Spinal cord (tissue), 10 donors: Measurements from ENCODE around the gene HDAC4. TPM values are rescaled to one million over a fixed set of nuclear protein-coding genes. Genes with fewer than 3 reads are reported as not detected.
A peak's percentile ranks its signal among the peaks of the same experiment; 100 is the strongest.

Source experiments
- DNase-seq, 6 donors: peaks; one replicate each; pipeline versions ENCODE4 v3.0.0 to v3.0.0-alpha.2; 2013 to 2015; ENCODE audit warnings: low spot score in 6 of 6, low read depth in 4 of 6
- H3K27ac ChIP-seq: one replicate; pipeline ENCODE4 v1.5.1; 2013; ENCODE audit warnings: low read depth, low read length, control low read depth
- H3K27me3 ChIP-seq: one replicate; pipeline ENCODE4 v1.6.1; 2013; ENCODE audit warnings: low read length; ENCODE audit not compliant: control insufficient read depth, insufficient read depth
- H3K36me3 ChIP-seq: one replicate; pipeline ENCODE4 v1.6.1; 2013; ENCODE audit warnings: low read length; ENCODE audit not compliant: control insufficient read depth, insufficient read depth
- H3K4me1 ChIP-seq: one replicate; pipeline ENCODE4 v1.6.1; 2013; ENCODE audit warnings: low read length; ENCODE audit not compliant: control insufficient read depth, insufficient read depth
- H3K4me3 ChIP-seq: one replicate; pipeline ENCODE4 v1.5.1; 2013; ENCODE audit warnings: low read depth, low read length, control low read depth
- H3K9me3 ChIP-seq: one replicate; pipeline ENCODE4 v1.6.1; 2013; ENCODE audit warnings: low read length; ENCODE audit not compliant: control insufficient read depth, insufficient read depth
- WGBS: methylation state at CpG from one replicate; pipeline ENCODE4 v1.1.5; 2013; ENCODE audit warnings: missing lambda C conversion rate; ENCODE audit not compliant: insufficient coverage; 5-methylcytosine and 5-hydroxymethylcytosine counted together
- polyA plus RNA-seq, 2 donors: library from polyadenylated mRNA; unstranded; fragments of 120-200 nt; gene quantifications; one replicate each; pipeline ENCODE4 v1.2.1, GENCODE V29; 2013; ENCODE audit not compliant: insufficient read length in 2 of 2
- total RNA-seq, 2 donors: library from RNA; depleted of rRNA in 1 of 2; stranded (reverse); fragments of 120-200 nt in 1 of 2; fragments of >200 nt in 1 of 2; gene quantifications; one replicate each; pipeline versions ENCODE4 v1.2.3 to v1.2.4, GENCODE V29; 2013 to 2014
- donor health status: healthy.

HDAC4 gene
- total and polyA plus RNA-seq, 4 donors, result 20.7 to 35.3 (median 25.4) TPM

- peaks cover 69% of the 10 kb centered on the region for H3K4me1 ChIP-seq
- H3K27me3 ChIP-seq, result no peaks in the 10 kb centered on the region
- H3K36me3 ChIP-seq, result peaks cover 18% of the 10 kb centered on the region
- H3K27ac ChIP-seq, result no peak overlapping the region
- H3K9me3 ChIP-seq, result no peaks in the 10 kb centered on the region
- DNase-seq, result no peak
- H3K4me3 ChIP-seq, result no peak overlapping the region
- 85% methylated on average over 13 of the region's 20 CpGs for WGBS
These were observed 121.1 kb downstream of the HDAC4 start for GRCh38 chr2:239279508-239280295.

- Histone ChIP-seq H3K4me3 (no peak overlapping the region), H3K4me1 (peaks cover 69% of the 10 kb centered on the region), H3K27ac (no peak overlapping the region), H3K36me3 (peaks cover 13% of the 10 kb centered on the region), H3K9me3 (no peaks in the 10 kb centered on the region), H3K27me3 (no peaks in the 10 kb centered on the region)
- WGBS, result 73% methylated on average over 3 of the region's 4 CpGs
- no peak for DNase-seq
These were observed 121.9 kb downstream of the HDAC4 start for GRCh38 chr2:239278941-239279365.

- H3K27ac ChIP-seq, result no peak overlapping the region
- no peak for DNase-seq
These were observed 122.5 kb downstream of the HDAC4 start for GRCh38 chr2:239278361-239278760.

GRCh38 chr2:239277401-239278085, 123.3 kb downstream of the HDAC4 start:
- peaks cover 5% of the 10 kb centered on the region for H3K36me3 ChIP-seq
- H3K4me1 ChIP-seq, result peaks cover 77% of the 10 kb centered on the region
- no peaks in the 10 kb centered on the region for H3K9me3 ChIP-seq
- no peak for DNase-seq
- WGBS, result 95% methylated on average over 23 of the region's 27 CpGs
- no peaks in the 10 kb centered on the region for H3K27me3 ChIP-seq
- no peak overlapping the region for H3K4me3 ChIP-seq
- H3K27ac ChIP-seq, result peak overlapping the region; percentile 79

More at GRCh38 chr2:239278361-239278760, 122.5 kb downstream of the HDAC4 start:
- Histone ChIP-seq H3K27me3 (no peaks in the 10 kb centered on the region), H3K4me3 (no peak overlapping the region), H3K36me3 (peaks cover 7% of the 10 kb centered on the region), H3K4me1 (peaks cover 69% of the 10 kb centered on the region), H3K9me3 (no peaks in the 10 kb centered on the region)
- WGBS, result 73% methylated on average over 7 of the region's 7 CpGs

- Histone ChIP-seq H3K27ac (peak overlapping the region; percentile 79), H3K4me1 (peaks cover 80% of the 10 kb centered on the region), H3K4me3 (no peak overlapping the region), H3K36me3 (peaks cover 5% of the 10 kb centered on the region), H3K9me3 (no peaks in the 10 kb centered on the region), H3K27me3 (no peaks in the 10 kb centered on the region)
- no peak for DNase-seq
- 82% methylated on average over 9 of the region's 9 CpGs for WGBS
These were observed 124.0 kb downstream of the HDAC4 start for GRCh38 chr2:239276851-239277250.

GRCh38 chr2:239275847-239276831, 124.7 kb downstream of the HDAC4 start:
- Histone ChIP-seq H3K27me3 (no peaks in the 10 kb centered on the region), H3K9me3 (no peaks in the 10 kb centered on the region), H3K4me3 (no peak overlapping the region), H3K27ac (peak overlapping the region; percentile 79), H3K36me3 (peaks cover 5% of the 10 kb centered on the region), H3K4me1 (peaks cover 85% of the 10 kb centered on the region)
- DNase-seq, result peak in 1 of 6 donors; percentile 65
- 69% methylated on average over 31 of the region's 31 CpGs for WGBS

- Histone ChIP-seq H3K27me3 (no peaks in the 10 kb centered on the region), H3K4me3 (no peak overlapping the region), H3K27ac (peak overlapping the region; percentile 79), H3K9me3 (no peaks in the 10 kb centered on the region), H3K4me1 (peaks cover 85% of the 10 kb centered on the region), H3K36me3 (peaks cover 5% of the 10 kb centered on the region)
- peak in 2 of 6 donors; percentile 72 to 80 for DNase-seq
- 30% methylated on average over 34 of the region's 34 CpGs for WGBS
These were observed 125.7 kb downstream of the HDAC4 start for GRCh38 chr2:239275044-239275685.

GRCh38 chr2:239274391-239275043, 126.3 kb downstream of the HDAC4 start:
- H3K4me3 ChIP-seq, result no peak overlapping the region
- H3K9me3 ChIP-seq, result no peaks in the 10 kb centered on the region
- peaks cover 85% of the 10 kb centered on the region for H3K4me1 ChIP-seq
- H3K36me3 ChIP-seq, result peaks cover 3% of the 10 kb centered on the region
- peak overlapping the region; percentile 79 for H3K27ac ChIP-seq
- WGBS, result 50% methylated on average over 14 of the region's 16 CpGs
- no peaks in the 10 kb centered on the region for H3K27me3 ChIP-seq
- peak in 1 of 6 donors; percentile 59 for DNase-seq
